ENCODE results near the gene NUAK1. TPM values are rescaled to one million over a fixed set of nuclear protein-coding genes. Genes with fewer than 3 reads are reported as not detected.

NUAK1 gene
- total RNA-seq, 1 experiment from 2014 or later: 14.3 TPM

DNA sequence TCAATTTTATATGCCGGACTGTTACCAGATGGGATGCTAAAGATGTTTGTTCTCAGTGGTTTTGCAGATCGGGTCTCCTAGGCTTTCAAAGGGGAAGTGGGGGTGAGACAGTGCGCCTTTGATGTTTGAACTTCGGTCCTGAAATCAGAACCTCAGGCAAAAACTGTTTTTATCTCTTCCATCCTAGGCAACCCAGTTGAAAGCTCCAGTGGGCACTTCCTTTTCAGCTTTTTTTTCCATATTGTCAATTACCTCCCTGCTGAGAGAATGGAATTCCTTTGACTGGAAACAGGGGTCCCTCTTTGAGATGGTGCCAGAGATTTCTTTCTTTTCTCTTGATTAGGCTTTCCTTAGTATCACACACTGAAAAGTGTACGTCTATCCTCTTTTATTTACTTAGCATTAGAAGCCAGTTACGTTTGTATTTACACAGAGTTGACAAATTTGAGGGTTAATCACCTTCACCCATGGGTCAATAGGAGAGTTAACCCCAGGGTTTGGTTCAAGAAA lies 40.0 kb downstream of the NUAK1 start:
- no peak for DNase-seq
- no peaks in the 10 kb centered on the region for H3K27me3 Mint-ChIP-seq (ENCODE audit: unreplicated experiment)
- BruUV-seq (replicated peaks): no TSS peak
- intact Hi-C loops (cut with micrococcal nuclease; ENCODE audit: unreplicated experiment): no loop called here
- TF ChIP-seq, protein P1, sequence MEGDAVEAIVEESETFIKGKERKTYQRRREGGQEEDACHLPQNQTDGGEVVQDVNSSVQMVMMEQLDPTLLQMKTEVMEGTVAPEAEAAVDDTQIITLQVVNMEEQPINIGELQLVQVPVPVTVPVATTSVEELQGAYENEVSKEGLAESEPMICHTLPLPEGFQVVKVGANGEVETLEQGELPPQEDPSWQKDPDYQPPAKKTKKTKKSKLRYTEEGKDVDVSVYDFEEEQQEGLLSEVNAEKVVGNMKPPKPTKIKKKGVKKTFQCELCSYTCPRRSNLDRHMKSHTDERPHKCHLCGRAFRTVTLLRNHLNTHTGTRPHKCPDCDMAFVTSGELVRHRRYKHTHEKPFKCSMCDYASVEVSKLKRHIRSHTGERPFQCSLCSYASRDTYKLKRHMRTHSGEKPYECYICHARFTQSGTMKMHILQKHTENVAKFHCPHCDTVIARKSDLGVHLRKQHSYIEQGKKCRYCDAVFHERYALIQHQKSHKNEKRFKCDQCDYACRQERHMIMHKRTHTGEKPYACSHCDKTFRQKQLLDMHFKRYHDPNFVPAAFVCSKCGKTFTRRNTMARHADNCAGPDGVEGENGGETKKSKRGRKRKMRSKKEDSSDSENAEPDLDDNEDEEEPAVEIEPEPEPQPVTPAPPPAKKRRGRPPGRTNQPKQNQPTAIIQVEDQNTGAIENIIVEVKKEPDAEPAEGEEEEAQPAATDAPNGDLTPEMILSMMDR (IDR thresholded peaks at IDR 0.05; ENCODE audit: unreplicated experiment): no peak
- H3K4me1 Mint-ChIP-seq (ENCODE audit: low read depth, unreplicated experiment): peaks cover 17% of the 10 kb centered on the region
- no peaks in the 10 kb centered on the region for H3K9me3 Mint-ChIP-seq (ENCODE audit: low read depth, unreplicated experiment)
- H3K27ac Mint-ChIP-seq (ENCODE audit: unreplicated experiment): no peak overlapping the region
- H3K4me3 Mint-ChIP-seq (ENCODE audit: low read depth, unreplicated experiment): no peak overlapping the region
- CTCF ChIA-PET: no interaction called here
- H3K36me3 Mint-ChIP-seq (ENCODE audit: insufficient read depth, unreplicated experiment): no peaks in the 10 kb centered on the region

DNA sequence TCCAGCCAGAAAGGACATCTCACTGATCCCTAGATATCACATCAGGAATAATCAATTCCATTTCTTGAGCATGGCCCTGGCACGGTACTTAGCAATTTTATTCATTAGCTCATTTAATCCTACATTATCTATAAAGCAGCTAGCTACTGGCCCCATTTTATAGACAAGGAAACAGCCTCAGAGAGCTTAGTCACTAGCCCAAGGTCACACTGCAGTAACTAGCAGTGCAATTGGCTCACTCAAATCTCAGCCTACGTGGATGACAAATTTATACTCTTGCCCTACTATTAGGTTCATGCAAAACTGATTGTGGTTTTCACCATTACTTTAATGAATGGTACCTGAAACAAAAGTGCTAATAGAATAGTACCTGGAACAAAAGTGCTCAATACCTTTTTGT lies 41.7 kb downstream of the NUAK1 start:
- H3K9me3 Mint-ChIP-seq (ENCODE audit: low read depth, unreplicated experiment): no peaks in the 10 kb centered on the region
- DNase-seq: no peak
- peaks cover 18% of the 10 kb centered on the region for H3K4me1 Mint-ChIP-seq (ENCODE audit: low read depth, unreplicated experiment)
- intact Hi-C loops (cut with micrococcal nuclease; ENCODE audit: unreplicated experiment): no loop called here
- H3K36me3 Mint-ChIP-seq (ENCODE audit: insufficient read depth, unreplicated experiment): no peaks in the 10 kb centered on the region
- CTCF ChIA-PET: interaction anchor here (1.5 kb wide), 1 partner anchor 11 kb away, joined by 6 read pairs; no protein-coding TSS in a partner anchor
- TF ChIP-seq, protein P1 (IDR thresholded peaks at IDR 0.05; ENCODE audit: unreplicated experiment): no peak
- H3K4me3 Mint-ChIP-seq (ENCODE audit: low read depth, unreplicated experiment): no peak overlapping the region
- no TSS peak for BruUV-seq (replicated peaks)
- no peaks in the 10 kb centered on the region for H3K27me3 Mint-ChIP-seq (ENCODE audit: unreplicated experiment)
- H3K27ac Mint-ChIP-seq (ENCODE audit: unreplicated experiment): no peak overlapping the region

DNA sequence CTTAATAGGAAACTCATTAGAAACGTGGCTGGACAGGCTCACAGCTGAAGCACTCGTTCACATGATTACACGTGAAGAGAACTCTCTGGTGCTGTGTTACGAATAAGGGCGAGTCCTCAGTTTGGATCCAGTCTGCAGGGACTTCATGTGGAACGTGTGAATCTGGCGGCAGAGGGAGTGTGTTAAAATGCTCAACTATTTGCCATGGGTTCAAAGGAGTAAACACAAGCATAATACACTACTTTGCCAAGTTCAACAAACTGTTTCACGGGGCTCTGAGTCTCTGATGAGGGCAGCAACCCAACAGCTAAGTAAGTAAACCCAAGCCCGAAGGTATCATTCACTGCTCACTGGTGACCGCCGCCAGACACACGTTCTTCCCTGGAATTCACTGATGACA lies 42.4 kb downstream of the NUAK1 start:
- intact Hi-C loops (cut with micrococcal nuclease; ENCODE audit: unreplicated experiment): no loop called here
- H3K27ac Mint-ChIP-seq (ENCODE audit: unreplicated experiment): no peak overlapping the region
- H3K36me3 Mint-ChIP-seq (ENCODE audit: insufficient read depth, unreplicated experiment): no peaks in the 10 kb centered on the region
- TF ChIP-seq, protein P1 (IDR thresholded peaks at IDR 0.05; ENCODE audit: unreplicated experiment): no peak
- no peak overlapping the region for H3K4me3 Mint-ChIP-seq (ENCODE audit: low read depth, unreplicated experiment)
- peaks cover 21% of the 10 kb centered on the region for H3K4me1 Mint-ChIP-seq (ENCODE audit: low read depth, unreplicated experiment)
- CTCF ChIA-PET: interaction anchor here (1.5 kb wide), 1 partner anchor 11 kb away, joined by 6 read pairs; no protein-coding TSS in a partner anchor
- BruUV-seq (replicated peaks): no TSS peak
- H3K27me3 Mint-ChIP-seq (ENCODE audit: unreplicated experiment): no peaks in the 10 kb centered on the region
- DNase-seq: no peak
- H3K9me3 Mint-ChIP-seq (ENCODE audit: low read depth, unreplicated experiment): no peaks in the 10 kb centered on the region

DNA sequence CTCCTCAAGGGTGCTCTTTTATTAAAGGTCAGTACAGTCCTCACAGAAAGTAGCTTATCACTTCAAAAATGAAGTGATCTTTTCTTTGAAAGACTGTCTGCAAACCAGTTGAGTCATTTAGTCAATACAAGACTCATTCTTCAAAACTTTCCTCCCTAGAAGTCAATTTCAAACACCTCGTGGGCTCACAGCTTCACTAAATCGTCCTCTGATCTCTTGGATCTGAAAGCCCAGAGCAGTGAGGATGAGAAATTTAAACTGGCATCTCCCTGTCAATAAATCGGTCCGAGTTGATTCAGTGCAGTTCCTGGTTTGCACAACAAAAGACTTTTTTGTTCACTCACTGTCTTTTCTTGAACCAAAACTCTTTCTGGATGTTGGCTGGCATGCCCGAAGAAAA lies 44.5 kb downstream of the NUAK1 start:
- H3K27me3 Mint-ChIP-seq (ENCODE audit: unreplicated experiment): no peaks in the 10 kb centered on the region
- DNase-seq: no peak
- no TSS peak for BruUV-seq (replicated peaks)
- H3K4me3 Mint-ChIP-seq (ENCODE audit: low read depth, unreplicated experiment): no peak overlapping the region
- TF ChIP-seq, protein P1 (IDR thresholded peaks at IDR 0.05; ENCODE audit: unreplicated experiment): no peak
- H3K27ac Mint-ChIP-seq (ENCODE audit: unreplicated experiment): no peak overlapping the region
- intact Hi-C loops (cut with micrococcal nuclease; ENCODE audit: unreplicated experiment): no loop called here
- H3K9me3 Mint-ChIP-seq (ENCODE audit: low read depth, unreplicated experiment): no peaks in the 10 kb centered on the region
- H3K36me3 Mint-ChIP-seq (ENCODE audit: insufficient read depth, unreplicated experiment): no peaks in the 10 kb centered on the region
- CTCF ChIA-PET: interaction anchor here (0.7 kb wide), 1 partner anchor 760 kb away, joined by 4 read pairs; no protein-coding TSS in a partner anchor
- peaks cover 27% of the 10 kb centered on the region for H3K4me1 Mint-ChIP-seq (ENCODE audit: low read depth, unreplicated experiment)

All from Calu3 (cell line).